HEK293T (cell line): ENCODE data around the gene AIFM3.

ENCODE experiments used
- BHLHE40 ChIP-seq: fragments of 450-650 bp; IDR thresholded peaks from 2 replicates; pipeline ENCODE4 v1.6.1; 2016; ENCODE audit warnings: mild to moderate bottlenecking, moderate library complexity, borderline replicate concordance
- FOXA1 ChIP-seq: fragments of 450-650 bp; IDR thresholded peaks from 2 replicates; pipeline ENCODE4 v1.6.1; 2016; ENCODE audit warnings: mild to moderate bottlenecking
- FOXK2 ChIP-seq: fragments of 450-650 bp; IDR thresholded peaks from 2 replicates; pipeline ENCODE4 v1.6.1; 2016; ENCODE audit warnings: mild to moderate bottlenecking
- FOXM1 ChIP-seq: fragments of 450-650 bp; IDR thresholded peaks from 2 replicates; pipeline ENCODE4 v1.6.1; 2017; ENCODE audit warnings: mild to moderate bottlenecking, borderline replicate concordance
- L3MBTL2 ChIP-seq: fragments of 450-650 bp; conservative IDR thresholded peaks from 2 replicates; pipeline ENCODE4 v1.6.1; 2016; ENCODE audit warnings: mild to moderate bottlenecking
- NFRKB ChIP-seq: fragments of 450-650 bp; IDR thresholded peaks from 2 replicates; pipeline ENCODE4 v1.6.1; 2016; ENCODE audit warnings: mild to moderate bottlenecking, moderate library complexity
- SP1 ChIP-seq: fragments of 450-650 bp; IDR thresholded peaks from 2 replicates; pipeline ENCODE4 v1.6.1; 2017
- SUZ12 ChIP-seq: fragments of 450-650 bp; IDR thresholded peaks from 2 replicates; pipeline ENCODE4 v1.6.1; 2016; ENCODE audit warnings: mild to moderate bottlenecking
- ZNF384 ChIP-seq: fragments of 450-650 bp; IDR thresholded peaks from 2 replicates; pipeline ENCODE4 v1.6.1; 2016

- TF ChIP-seq NFRKB (no peak), L3MBTL2 (no peak), BHLHE40 (no peak), FOXM1 (no peak), SP1 (no peak), ZNF384 (no peak), FOXK2 (no peak), SUZ12 (no peak), FOXA1 (no peak)
Measured at GRCh38 chr22:20933910-20934309, 33.1 kb upstream of the AIFM3 start.
